ENCODE measurements around the gene PLCH1. TPM values are rescaled to one million over a fixed set of nuclear protein-coding genes. Genes with fewer than 3 reads are reported as not detected.
A peak's percentile ranks its signal among the peaks of the same experiment; 100 is the strongest.

The PLCH1 gene
- total and polyA plus RNA-seq, 2 donors (not counting 1 experiment from before 2014, with no cell fraction given) = under 0.01 to 0.03 TPM

- no peaks in the 10 kb centered on the region for H3K79me2 ChIP-seq (ENCODE audit: control insufficient read depth, insufficient read depth, low read length)
- no peak overlapping the region for H3K27ac ChIP-seq (ENCODE audit: insufficient read depth, low read length)
- TF ChIP-seq CTCF (conservative IDR thresholded peaks at IDR 0.05 in 1 of 2, IDR thresholded peaks at IDR 0.05 in 1 of 2; ENCODE audit: low read depth in 1 of 2, low read length in 2 of 2) (no peak), EZH2 (IDR thresholded peaks at IDR 0.05; ENCODE audit: low read length, missing control alignments) (no peak)
Measured at GRCh38 chr3:155342344-155342743, 402.5 kb downstream of the PLCH1 start.

GRCh38 chr3:155339052-155339451 is 405.8 kb downstream of the PLCH1 start:
- no peaks in the 10 kb centered on the region for H3K4me1 ChIP-seq (ENCODE audit: control insufficient read depth, extremely low read depth, insufficient read depth, low read length)
- no peaks in the 10 kb centered on the region for H3K36me3 ChIP-seq (ENCODE audit: control insufficient read depth, insufficient read depth, low read length)
- DNase-seq (ENCODE audit: low read depth in 2 of 2) = peak in 1 of 2 donors; percentile 23
- H2AFZ ChIP-seq (ENCODE audit: low read length) = no peak overlapping the region
- H3K27ac ChIP-seq (ENCODE audit: insufficient read depth, low read length) = no peak overlapping the region
- H3K9ac ChIP-seq (ENCODE audit: insufficient read depth, low read length) = no peak overlapping the region
- no peak overlapping the region for H3K4me2 ChIP-seq (ENCODE audit: extremely low read depth, insufficient read depth, low read length)
- no peaks in the 10 kb centered on the region for H3K27me3 ChIP-seq (ENCODE audit: control insufficient read depth, insufficient read depth, low read length)
- no peak overlapping the region for H3K4me3 ChIP-seq (replicated peaks in 1 of 4; ENCODE audit: control extremely low read depth in 1 of 4, insufficient read depth in 1 of 4, low read depth in 3 of 4, low read length in 4 of 4)
- TF ChIP-seq CTCF (conservative IDR thresholded peaks at IDR 0.05 in 1 of 2, IDR thresholded peaks at IDR 0.05 in 1 of 2; ENCODE audit: low read depth in 1 of 2, low read length in 2 of 2) (no peak), EZH2 (IDR thresholded peaks at IDR 0.05; ENCODE audit: low read length, missing control alignments) (no peak)
- H4K20me1 ChIP-seq (ENCODE audit: control insufficient read depth, extremely low read depth, insufficient read depth, low read length) = no peaks in the 10 kb centered on the region
- H3K9me3 ChIP-seq (ENCODE audit: control insufficient read depth, insufficient read depth, low read depth, low read length) = no peaks in the 10 kb centered on the region
- H3K79me2 ChIP-seq (ENCODE audit: control insufficient read depth, insufficient read depth, low read length) = no peaks in the 10 kb centered on the region

More at GRCh38 chr3:155342344-155342743, 402.5 kb downstream of the PLCH1 start:
- Histone ChIP-seq H2AFZ (ENCODE audit: low read length) (no peak overlapping the region), H3K27me3 (ENCODE audit: control insufficient read depth, insufficient read depth, low read length) (no peaks in the 10 kb centered on the region), H3K4me3 (replicated peaks in 1 of 4; ENCODE audit: control extremely low read depth in 1 of 4, insufficient read depth in 1 of 4, low read depth in 3 of 4, low read length in 4 of 4) (no peak overlapping the region), H4K20me1 (ENCODE audit: control insufficient read depth, extremely low read depth, insufficient read depth, low read length) (no peaks in the 10 kb centered on the region), H3K4me1 (ENCODE audit: control insufficient read depth, extremely low read depth, insufficient read depth, low read length) (no peaks in the 10 kb centered on the region), H3K4me2 (ENCODE audit: extremely low read depth, insufficient read depth, low read length) (no peak overlapping the region), H3K9me3 (ENCODE audit: control insufficient read depth, insufficient read depth, low read depth, low read length) (no peaks in the 10 kb centered on the region), H3K36me3 (ENCODE audit: control insufficient read depth, insufficient read depth, low read length) (no peaks in the 10 kb centered on the region), H3K9ac (ENCODE audit: insufficient read depth, low read length) (no peak overlapping the region)
- DNase-seq (ENCODE audit: low read depth in 2 of 2) = no peak

GRCh38 chr3:155335724-155336354 is 409.0 kb downstream of the PLCH1 start:
- Histone ChIP-seq H4K20me1 (ENCODE audit: control insufficient read depth, extremely low read depth, insufficient read depth, low read length) (no peaks in the 10 kb centered on the region), H3K9ac (ENCODE audit: insufficient read depth, low read length) (no peak overlapping the region), H3K27ac (ENCODE audit: insufficient read depth, low read length) (no peak overlapping the region), H3K79me2 (ENCODE audit: control insufficient read depth, insufficient read depth, low read length) (no peaks in the 10 kb centered on the region), H2AFZ (ENCODE audit: low read length) (no peak overlapping the region), H3K9me3 (ENCODE audit: control insufficient read depth, insufficient read depth, low read depth, low read length) (no peaks in the 10 kb centered on the region), H3K4me1 (ENCODE audit: control insufficient read depth, extremely low read depth, insufficient read depth, low read length) (no peaks in the 10 kb centered on the region), H3K36me3 (ENCODE audit: control insufficient read depth, insufficient read depth, low read length) (no peaks in the 10 kb centered on the region), H3K4me3 (replicated peaks in 1 of 4; ENCODE audit: control extremely low read depth in 1 of 4, insufficient read depth in 1 of 4, low read depth in 3 of 4, low read length in 4 of 4) (no peak overlapping the region), H3K4me2 (ENCODE audit: extremely low read depth, insufficient read depth, low read length) (no peak overlapping the region), H3K27me3 (ENCODE audit: control insufficient read depth, insufficient read depth, low read length) (no peaks in the 10 kb centered on the region)
- no peak for TF ChIP-seq EZH2 (IDR thresholded peaks at IDR 0.05; ENCODE audit: low read length, missing control alignments)
- no peak for TF ChIP-seq CTCF (conservative IDR thresholded peaks at IDR 0.05 in 1 of 2, IDR thresholded peaks at IDR 0.05 in 1 of 2; ENCODE audit: low read depth in 1 of 2, low read length in 2 of 2)
- no peak for DNase-seq (ENCODE audit: low read depth in 2 of 2)
